Body of pancreas (tissue), 4 donors: Measurements from ENCODE around the gene PTPRN2. TPM values are rescaled to one million over a fixed set of nuclear protein-coding genes. Genes with fewer than 3 reads are reported as not detected.
"Not testable (repeated sequence)": the region's sequence is repeated elsewhere in the genome, so short reads cannot be mapped to it uniquely, and the experiment has no call there.

ENCODE experiments used
- ATAC-seq: fragments of 150-250 bp; one replicate; pipeline ENCODE4 v1.9.1; 2016
- DNase-seq, 4 donors: peaks; one replicate each; pipeline ENCODE4 v3.0.0-alpha.2; 2019
- H3K27ac ChIP-seq, 4 donors: fragments of 200-600 bp; sonication (generic); 1 replicate in 3 of 4; 2 replicates in 1 of 4; pipeline versions ENCODE4 v1.5.1 to v1.6.1; 2016 to 2019; ENCODE audit warnings: mild to moderate bottlenecking in 1 of 4, mixed read lengths in 1 of 4, moderate library complexity in 1 of 4
- H3K27me3 ChIP-seq, 2 donors: fragments of 200-600 bp; sonication (generic); one replicate each; pipeline ENCODE4 v1.6.0; 2016; ENCODE audit warnings: mild to moderate bottlenecking in 1 of 2
- H3K36me3 ChIP-seq, 2 donors: fragments of 200-600 bp; sonication (generic); replicated peaks in 1 of 2; 2 replicates each; pipeline ENCODE4 v1.5.1; 2016; ENCODE audit warnings: low read depth in 2 of 2; ENCODE audit not compliant: insufficient read depth in 1 of 2
- H3K4me1 ChIP-seq: fragments of 200-600 bp; sonication (generic); one replicate; pipeline ENCODE4 v1.6.0; 2016
- H3K4me3 ChIP-seq, 2 donors: fragments of 200-600 bp; sonication (generic); 1 replicate in 1 of 2; 2 replicates in 1 of 2; pipeline ENCODE4 v1.5.1; 2016 to 2019
- H3K9me3 ChIP-seq, 3 donors: fragments of 200-600 bp; sonication (generic); 1 replicate in 2 of 3; 2 replicates in 1 of 3; pipeline ENCODE4 v1.5.1; 2016
- POLR2A ChIP-seq, 3 donors: fragments of 450-650 bp; IDR thresholded peaks; one replicate each; pipeline ENCODE4 v1.6.1; 2016; ENCODE audit warnings: antibody characterized with exemption in 3 of 3, mild to moderate bottlenecking in 2 of 3
- WGBS, 2 donors: methylation state at CpG; one replicate each; pipeline ENCODE4 v1.1.5; 2017; 5-methylcytosine and 5-hydroxymethylcytosine counted together
- intact Hi-C: fragments of 100-400 bp; cut with DNase I; formaldehyde crosslinking; loops from one replicate; pipeline ENCODE4 v1.15.1; 2023
- total RNA-seq, 2 donors: library from RNA; depleted of rRNA; stranded (reverse); fragments of >200 nt; gene quantifications; one replicate each; pipeline ENCODE4 v1.1.0, GENCODE V29; 2016
- TF ChIP-seq, protein P1 (sequence below), 7 experiments: fragments of 450-650 bp in 4 of 7; fragments of 200-600 bp in 3 of 7; sonication (generic) in 3 of 7; IDR thresholded peaks; one replicate each; pipeline ENCODE4 v1.5.1; 2016 to 2019; ENCODE audit warnings: antibody characterized with exemption in 7 of 7

Gene PTPRN2
- total RNA-seq, 2 donors from 2014 or later, result 31.6 to 76.1 TPM

DNA sequence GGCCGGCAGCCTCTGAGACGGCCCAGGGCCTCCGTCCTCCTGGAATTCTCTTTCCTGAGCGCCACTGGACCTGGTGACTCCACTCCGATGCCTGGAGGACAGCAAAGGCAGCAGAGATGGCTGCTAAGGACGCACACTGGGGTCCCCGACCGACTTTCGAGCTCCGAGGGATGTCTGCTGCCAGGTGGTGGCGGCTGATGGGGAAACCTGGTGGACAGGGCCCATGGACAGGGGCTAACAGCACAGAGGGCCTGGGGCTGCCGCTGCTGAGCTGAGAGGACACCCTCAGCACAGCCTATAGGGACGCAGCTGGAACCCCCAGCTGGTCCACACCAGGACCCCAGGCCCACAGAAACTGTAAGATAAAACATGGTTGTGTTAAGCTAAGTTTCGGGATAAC is 884.5 kb downstream of the PTPRN2 start:
- no peak for ATAC-seq
- no peaks in the 10 kb centered on the region for H3K4me1 ChIP-seq
- 79 to 88% methylated on average over 13 to 14 of the region's 14 CpGs for WGBS, 2 donors
- H3K27ac ChIP-seq, result no peak overlapping the region
- TF ChIP-seq, protein P1, sequence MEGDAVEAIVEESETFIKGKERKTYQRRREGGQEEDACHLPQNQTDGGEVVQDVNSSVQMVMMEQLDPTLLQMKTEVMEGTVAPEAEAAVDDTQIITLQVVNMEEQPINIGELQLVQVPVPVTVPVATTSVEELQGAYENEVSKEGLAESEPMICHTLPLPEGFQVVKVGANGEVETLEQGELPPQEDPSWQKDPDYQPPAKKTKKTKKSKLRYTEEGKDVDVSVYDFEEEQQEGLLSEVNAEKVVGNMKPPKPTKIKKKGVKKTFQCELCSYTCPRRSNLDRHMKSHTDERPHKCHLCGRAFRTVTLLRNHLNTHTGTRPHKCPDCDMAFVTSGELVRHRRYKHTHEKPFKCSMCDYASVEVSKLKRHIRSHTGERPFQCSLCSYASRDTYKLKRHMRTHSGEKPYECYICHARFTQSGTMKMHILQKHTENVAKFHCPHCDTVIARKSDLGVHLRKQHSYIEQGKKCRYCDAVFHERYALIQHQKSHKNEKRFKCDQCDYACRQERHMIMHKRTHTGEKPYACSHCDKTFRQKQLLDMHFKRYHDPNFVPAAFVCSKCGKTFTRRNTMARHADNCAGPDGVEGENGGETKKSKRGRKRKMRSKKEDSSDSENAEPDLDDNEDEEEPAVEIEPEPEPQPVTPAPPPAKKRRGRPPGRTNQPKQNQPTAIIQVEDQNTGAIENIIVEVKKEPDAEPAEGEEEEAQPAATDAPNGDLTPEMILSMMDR (IDR thresholded peaks at IDR 0.05), result no peak
- no peak for TF ChIP-seq POLR2A (IDR thresholded peaks at IDR 0.05)
- no peak overlapping the region for H3K4me3 ChIP-seq
- no peaks in the 10 kb centered on the region for H3K27me3 ChIP-seq
- no peak for DNase-seq
- no peaks in the 10 kb centered on the region for H3K9me3 ChIP-seq
- H3K36me3 ChIP-seq, result no peaks in the 10 kb centered on the region
- intact Hi-C loops, result no loop called here

DNA sequence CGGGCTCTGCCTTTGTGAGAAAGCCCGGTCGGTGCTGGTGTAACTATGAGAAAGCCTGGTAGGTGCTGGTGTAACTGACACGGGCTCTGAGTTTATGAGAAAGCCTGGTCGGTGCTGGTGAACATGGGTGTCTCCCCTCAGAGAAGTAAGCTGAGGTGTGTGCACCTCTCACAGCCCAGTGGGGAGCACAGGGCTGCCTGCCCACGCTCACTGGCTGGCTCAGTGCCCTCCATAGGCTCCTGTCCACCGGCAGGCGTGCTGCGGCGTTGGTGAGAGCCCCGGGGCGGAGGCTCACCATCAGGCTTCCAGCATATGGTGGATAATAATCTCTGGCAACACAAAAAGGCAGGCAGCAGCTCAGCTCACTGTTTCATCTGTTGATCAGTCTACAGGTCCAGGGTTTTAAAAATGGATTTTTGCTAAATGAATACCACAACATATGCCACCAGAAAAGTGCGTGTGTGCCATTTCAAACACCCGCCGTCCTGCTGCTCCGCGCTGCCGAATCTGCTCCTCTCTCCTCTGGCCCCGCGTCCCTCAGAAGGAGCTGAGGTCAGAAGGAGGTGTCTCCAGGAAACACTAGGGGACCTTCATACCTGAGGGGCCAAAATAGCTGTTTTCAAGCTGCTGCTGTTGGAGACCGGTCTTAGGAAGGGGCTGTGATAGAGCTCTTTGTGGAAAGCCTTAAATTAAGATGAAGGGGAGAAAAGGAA is 885.2 kb downstream of the PTPRN2 start:
- Histone ChIP-seq H3K4me1 (no peaks in the 10 kb centered on the region), H3K27me3 (no peaks in the 10 kb centered on the region), H3K27ac (no peak overlapping the region), H3K36me3 (no peaks in the 10 kb centered on the region), H3K4me3 (no peak overlapping the region), H3K9me3 (no peaks in the 10 kb centered on the region)
- intact Hi-C loops, result no loop called here
- 81 to 86% methylated on average over 12 to 19 of the region's 21 CpGs for WGBS, 2 donors
- no peak for TF ChIP-seq POLR2A (IDR thresholded peaks at IDR 0.05)
- TF ChIP-seq, protein P1 (IDR thresholded peaks at IDR 0.05), result no peak
- DNase-seq (no peak), ATAC-seq (no peak)

DNA sequence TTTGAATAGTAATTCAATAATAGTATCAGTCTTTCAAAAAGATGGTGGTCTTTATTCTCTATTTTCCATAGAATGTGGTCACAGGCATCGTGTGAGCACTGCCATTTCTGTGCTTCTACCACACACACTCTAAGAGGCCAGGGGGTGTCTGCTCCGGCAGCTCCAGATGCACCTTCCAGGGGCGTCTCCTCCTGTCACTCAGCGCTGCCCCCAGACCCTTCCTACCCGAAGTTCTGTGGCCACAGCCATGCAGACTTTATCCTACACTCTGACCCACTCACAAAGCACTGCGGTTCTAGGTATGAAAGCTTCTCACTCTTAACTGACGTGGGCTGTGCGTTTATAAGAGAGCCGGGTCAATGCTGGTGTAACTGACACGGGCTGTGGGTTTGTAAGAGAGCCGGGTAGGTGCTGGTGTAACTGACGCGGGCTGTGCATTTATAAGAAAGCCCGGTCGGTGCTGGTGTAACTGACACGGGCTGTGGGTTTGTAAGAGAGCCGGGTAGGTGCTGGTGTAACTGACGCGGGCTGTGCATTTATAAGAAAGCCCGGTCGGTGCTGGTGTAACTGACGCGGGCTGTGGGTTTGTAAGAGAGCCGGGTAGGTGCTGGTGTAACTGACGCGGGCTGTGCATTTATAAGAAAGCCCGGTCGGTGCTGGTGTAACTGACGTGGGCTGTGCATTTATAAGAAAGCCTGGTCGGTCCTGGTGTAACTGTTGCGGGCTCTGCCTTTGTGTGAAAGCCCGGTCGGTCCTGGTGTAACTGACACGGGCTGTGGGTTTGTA is 886.0 kb downstream of the PTPRN2 start:
- 78 to 85% methylated on average over 34 of the region's 34 CpGs for WGBS, 2 donors
- intact Hi-C loops, H3K27ac ChIP-seq, ATAC-seq, H3K9me3 ChIP-seq, H3K27me3 ChIP-seq, H3K4me1 ChIP-seq, H3K36me3 ChIP-seq, H3K4me3 ChIP-seq: not testable (repeated sequence)
- DNase-seq, result peak in 1 of 4 donors; percentile 1

DNA sequence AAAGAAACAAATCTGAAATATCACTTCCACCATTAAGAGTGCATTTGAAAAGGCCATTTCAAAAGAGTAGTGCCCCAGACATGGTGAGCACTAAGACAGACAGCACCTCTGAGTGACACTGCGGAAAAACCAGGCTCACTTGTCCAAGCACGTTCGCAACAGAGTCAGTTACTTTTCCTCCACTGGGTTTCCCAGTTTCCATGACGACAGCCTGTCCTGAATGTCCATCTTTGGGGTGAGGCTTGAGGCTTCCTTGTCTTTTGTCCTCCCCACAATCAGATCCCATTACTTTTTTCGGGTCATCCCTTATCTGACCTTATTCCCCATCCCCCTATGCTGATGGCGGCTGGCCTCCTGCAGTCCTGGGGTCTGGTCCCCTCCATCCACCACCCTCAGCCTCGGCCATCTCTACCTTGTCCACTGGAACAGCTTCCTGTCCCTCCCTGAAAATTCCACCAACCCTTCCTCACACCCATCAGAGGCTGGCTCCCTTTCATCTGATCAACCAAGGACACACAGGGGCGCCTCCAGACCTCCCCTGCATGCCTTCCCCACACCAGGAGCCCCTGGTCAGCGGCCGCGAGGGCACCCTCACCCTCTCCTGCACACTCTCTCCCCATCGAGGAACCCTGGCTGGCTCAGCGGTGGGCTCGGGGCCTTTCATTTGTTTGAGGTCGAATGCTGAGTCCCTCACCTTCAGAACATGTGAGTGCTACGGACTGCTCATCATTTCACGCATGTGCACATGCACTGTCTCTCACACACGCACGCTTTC is 887.2 kb downstream of the PTPRN2 start:
- no peak for ATAC-seq
- no peaks in the 10 kb centered on the region for H3K27me3 ChIP-seq
- TF ChIP-seq, protein P1 (IDR thresholded peaks at IDR 0.05), result no peak
- TF ChIP-seq POLR2A (IDR thresholded peaks at IDR 0.05), result no peak

More for the DNA sequence above, 887.2 kb downstream of the PTPRN2 start:
- Histone ChIP-seq H3K36me3 (no peaks in the 10 kb centered on the region), H3K4me1 (no peaks in the 10 kb centered on the region), H3K9me3 (no peaks in the 10 kb centered on the region), H3K27ac (no peak overlapping the region), H3K4me3 (no peak overlapping the region)
- intact Hi-C loops, result no loop called here
- peak in 1 of 4 donors; percentile 5 for DNase-seq
- WGBS, 2 donors, result 78 to 86% methylated on average over 18 to 19 of the region's 19 CpGs
